GM19099 (cell line): ENCODE results near the gene LKAAEAR1.

Experiments used
- POLR2A ChIP-seq: IDR thresholded peaks from 3 replicates; pipeline ENCODE4 v1.6.1; 2011; ENCODE audit warnings: low read depth; ENCODE audit not compliant: insufficient read length; ENCODE audit errors: extremely low read depth

LKAAEAR1 gene

GRCh38 chr20:64045346-64046011 is 38.7 kb downstream of the LKAAEAR1 start:
- no peak for TF ChIP-seq POLR2A

GRCh38 chr20:64044484-64045247 is 39.5 kb downstream of the LKAAEAR1 start:
- TF ChIP-seq POLR2A = no peak

- TF ChIP-seq POLR2A = no peak
These were observed 40.4 kb downstream of the LKAAEAR1 start for GRCh38 chr20:64043768-64044167.

GRCh38 chr20:64042054-64042781 is 42.0 kb downstream of the LKAAEAR1 start:
- peak; percentile 42 for TF ChIP-seq POLR2A

GRCh38 chr20:64041781-64042053 is 42.5 kb downstream of the LKAAEAR1 start:
- no peak for TF ChIP-seq POLR2A

- no peak for TF ChIP-seq POLR2A
These were observed 43.0 kb downstream of the LKAAEAR1 start for GRCh38 chr20:64041040-64041780.

- TF ChIP-seq POLR2A = no peak
These were observed 43.8 kb downstream of the LKAAEAR1 start for GRCh38 chr20:64040231-64041039.

GRCh38 chr20:64039293-64040160 is 44.7 kb downstream of the LKAAEAR1 start:
- TF ChIP-seq POLR2A = no peak

- TF ChIP-seq POLR2A = peak; percentile 45
These were observed 45.5 kb downstream of the LKAAEAR1 start for GRCh38 chr20:64038565-64039292.

GRCh38 chr20:64038224-64038564 is 46.0 kb downstream of the LKAAEAR1 start:
- TF ChIP-seq POLR2A = peak; percentile 13

- TF ChIP-seq POLR2A = peak; percentile 34
These were observed 46.5 kb downstream of the LKAAEAR1 start for GRCh38 chr20:64037498-64038213.

GRCh38 chr20:64037199-64037497 is 47.0 kb downstream of the LKAAEAR1 start:
- no peak for TF ChIP-seq POLR2A
